Uterus (tissue), 2 donors: ENCODE data around the gene GRK3.

Experiments
- POLR2A ChIP-seq, 2 donors: fragments of 450-650 bp; IDR thresholded peaks; one replicate each; pipeline ENCODE4 v1.6.1; 2016; ENCODE audit warnings: antibody characterized with exemption in 2 of 2, mild to moderate bottlenecking in 1 of 2, moderate library complexity in 1 of 2
- TF ChIP-seq, protein P1 (sequence below), 4 experiments: fragments of 200-600 bp in 2 of 4; fragments of 450-650 bp in 2 of 4; sonication (generic) in 2 of 4; IDR thresholded peaks; one replicate each; pipeline ENCODE4 v1.5.1; 2016 to 2019; ENCODE audit warnings: antibody characterized with exemption in 4 of 4, mild to moderate bottlenecking in 2 of 4, moderate library complexity in 1 of 4

GRCh38 chr22:25598609-25599008 is 34.1 kb downstream of the GRK3 start:
- TF ChIP-seq POLR2A (IDR thresholded peaks at IDR 0.05): no peak
- TF ChIP-seq, protein P1, sequence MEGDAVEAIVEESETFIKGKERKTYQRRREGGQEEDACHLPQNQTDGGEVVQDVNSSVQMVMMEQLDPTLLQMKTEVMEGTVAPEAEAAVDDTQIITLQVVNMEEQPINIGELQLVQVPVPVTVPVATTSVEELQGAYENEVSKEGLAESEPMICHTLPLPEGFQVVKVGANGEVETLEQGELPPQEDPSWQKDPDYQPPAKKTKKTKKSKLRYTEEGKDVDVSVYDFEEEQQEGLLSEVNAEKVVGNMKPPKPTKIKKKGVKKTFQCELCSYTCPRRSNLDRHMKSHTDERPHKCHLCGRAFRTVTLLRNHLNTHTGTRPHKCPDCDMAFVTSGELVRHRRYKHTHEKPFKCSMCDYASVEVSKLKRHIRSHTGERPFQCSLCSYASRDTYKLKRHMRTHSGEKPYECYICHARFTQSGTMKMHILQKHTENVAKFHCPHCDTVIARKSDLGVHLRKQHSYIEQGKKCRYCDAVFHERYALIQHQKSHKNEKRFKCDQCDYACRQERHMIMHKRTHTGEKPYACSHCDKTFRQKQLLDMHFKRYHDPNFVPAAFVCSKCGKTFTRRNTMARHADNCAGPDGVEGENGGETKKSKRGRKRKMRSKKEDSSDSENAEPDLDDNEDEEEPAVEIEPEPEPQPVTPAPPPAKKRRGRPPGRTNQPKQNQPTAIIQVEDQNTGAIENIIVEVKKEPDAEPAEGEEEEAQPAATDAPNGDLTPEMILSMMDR (IDR thresholded peaks at IDR 0.05): no peak
